T-helper 1 cell (primary cell): Measurements from ENCODE around the gene NQO1.

Experiments used
- DNase-seq, 5 donors: peaks; one replicate each; pipeline ENCODE4 v3.0.0-alpha.2; 2012 to 2020

Gene NQO1

GRCh38 chr16:69706256-69706974, 19.9 kb downstream of the NQO1 start:
- no peak for DNase-seq

- no peak for DNase-seq
These were observed 22.7 kb downstream of the NQO1 start for GRCh38 chr16:69703638-69704037.

GRCh38 chr16:69701866-69702265, 24.5 kb downstream of the NQO1 start:
- no peak for DNase-seq

- DNase-seq = no peak
These were observed 24.9 kb downstream of the NQO1 start for GRCh38 chr16:69701452-69701851.

GRCh38 chr16:69699915-69700314, 26.4 kb downstream of the NQO1 start:
- no peak for DNase-seq

GRCh38 chr16:69698404-69698803, 28.0 kb downstream of the NQO1 start:
- no peak for DNase-seq

GRCh38 chr16:69693916-69694315, 32.4 kb downstream of the NQO1 start:
- no peak for DNase-seq

GRCh38 chr16:69691980-69692911, 34.1 kb downstream of the NQO1 start:
- DNase-seq = peak in 1 of 5 donors; percentile 14

GRCh38 chr16:69688589-69688988, 37.8 kb downstream of the NQO1 start:
- DNase-seq = no peak

GRCh38 chr16:69680358-69680757, 46.0 kb downstream of the NQO1 start:
- DNase-seq = no peak

- DNase-seq = no peak
These were observed 53.2 kb downstream of the NQO1 start for GRCh38 chr16:69672998-69673713.

- no peak for DNase-seq
These were observed 53.9 kb downstream of the NQO1 start for GRCh38 chr16:69672315-69672997.

- no peak for DNase-seq
These were observed 56.8 kb downstream of the NQO1 start for GRCh38 chr16:69669577-69669976.

- no peak for DNase-seq
These were observed 62.5 kb downstream of the NQO1 start for GRCh38 chr16:69663846-69664245.

GRCh38 chr16:69662901-69663300, 63.5 kb downstream of the NQO1 start:
- no peak for DNase-seq

- DNase-seq = no peak
These were observed 66.2 kb downstream of the NQO1 start for GRCh38 chr16:69660166-69660565.
